Trophoblast cell (in vitro differentiated cells and primary cell): Measurements from ENCODE around the gene CRLF2.
"Not testable (repeated sequence)": the region's sequence is repeated elsewhere in the genome, so short reads cannot be mapped to it uniquely, and the experiment has no call there.

Source experiments
- DNase-seq, 2 donors: peaks; one replicate each; pipeline ENCODE4 v3.0.0-alpha.2; 2016
- H2AFZ ChIP-seq: 2 replicates; pipeline ENCODE4 v1.6.1; 2013; ENCODE audit warnings: low read length, moderate library complexity, mild to moderate bottlenecking; ENCODE audit not compliant: insufficient read depth, poor library complexity
- H2AK5ac ChIP-seq: 2 replicates; pipeline ENCODE4 v1.6.1; 2013; ENCODE audit warnings: mild to moderate bottlenecking, low read length
- H2BK120ac ChIP-seq: 2 replicates; pipeline ENCODE4 v1.6.1; 2013; ENCODE audit warnings: low read length, mild to moderate bottlenecking, moderate library complexity; ENCODE audit not compliant: insufficient read depth, poor library complexity
- H2BK12ac ChIP-seq: 2 replicates; pipeline ENCODE4 v1.6.1; 2013; ENCODE audit warnings: mild to moderate bottlenecking, low read length, moderate library complexity
- H2BK5ac ChIP-seq: 2 replicates; pipeline ENCODE4 v1.6.1; 2013; ENCODE audit warnings: low read length, low read depth, moderate library complexity, mild to moderate bottlenecking; ENCODE audit not compliant: poor library complexity
- H3K14ac ChIP-seq: 2 replicates; pipeline ENCODE4 v1.6.1; 2013; ENCODE audit warnings: mild to moderate bottlenecking, low read length
- H3K18ac ChIP-seq: 2 replicates; pipeline ENCODE4 v1.6.1; 2013; ENCODE audit warnings: mild to moderate bottlenecking, low read length
- H3K23ac ChIP-seq: 2 replicates; pipeline ENCODE4 v1.6.1; 2013; ENCODE audit warnings: low read length
- H3K27ac ChIP-seq: 2 replicates; pipeline ENCODE4 v1.5.1; 2013; ENCODE audit warnings: low read depth, mild to moderate bottlenecking, inconsistent platforms, low read length, moderate library complexity
- H3K27me3 ChIP-seq: 2 replicates; pipeline ENCODE4 v1.6.1; 2013; ENCODE audit warnings: inconsistent platforms, mild to moderate bottlenecking, low read length, moderate library complexity; ENCODE audit not compliant: insufficient read depth
- H3K36me3 ChIP-seq, 2 experiments: 1 replicate in 1 of 2; 2 replicates in 1 of 2; pipeline ENCODE4 v1.6.1; 2013; ENCODE audit warnings: low read length in 2 of 2, mild to moderate bottlenecking in 2 of 2, moderate library complexity in 1 of 2; ENCODE audit not compliant: insufficient read depth in 2 of 2, control insufficient read depth in 1 of 2
- H3K4ac ChIP-seq: 2 replicates; pipeline ENCODE4 v1.6.1; 2013; ENCODE audit warnings: low read depth, mild to moderate bottlenecking, low read length, moderate library complexity
- H3K4me1 ChIP-seq, 2 experiments: 1 replicate in 1 of 2; 2 replicates in 1 of 2; pipeline ENCODE4 v1.6.1; 2013; ENCODE audit warnings: low read length in 2 of 2, mild to moderate bottlenecking in 2 of 2, moderate library complexity in 1 of 2; ENCODE audit not compliant: insufficient read depth in 2 of 2, control insufficient read depth in 1 of 2
- H3K4me2 ChIP-seq: 2 replicates; pipeline ENCODE4 v1.6.1; 2013; ENCODE audit warnings: inconsistent platforms, mild to moderate bottlenecking, low read length, moderate library complexity
- H3K4me3 ChIP-seq: 2 replicates; pipeline ENCODE4 v1.5.1; 2013; ENCODE audit warnings: mild to moderate bottlenecking, low read depth, low read length, inconsistent platforms
- H3K79me1 ChIP-seq: one replicate; pipeline ENCODE4 v1.6.1; 2013; ENCODE audit warnings: low read length
- H3K79me2 ChIP-seq: 2 replicates; pipeline ENCODE4 v1.6.1; 2013; ENCODE audit warnings: low read length, mild to moderate bottlenecking; ENCODE audit not compliant: control insufficient read depth, insufficient read depth, poor library complexity
- H3K9ac ChIP-seq: 2 replicates; pipeline ENCODE4 v1.6.1; 2013; ENCODE audit warnings: mild to moderate bottlenecking, low read length
- H3K9me3 ChIP-seq: 2 replicates; pipeline ENCODE4 v1.6.1; 2013; ENCODE audit warnings: low read depth, mild to moderate bottlenecking, control low read depth, inconsistent platforms, low read length; ENCODE audit not compliant: insufficient read depth
- H4K12ac ChIP-seq: 2 replicates; pipeline ENCODE4 v1.6.1; 2013; ENCODE audit warnings: low read depth, mild to moderate bottlenecking, low read length, moderate library complexity
- H4K8ac ChIP-seq: 2 replicates; pipeline ENCODE4 v1.6.1; 2013; ENCODE audit warnings: low read depth, mild to moderate bottlenecking, low read length, moderate library complexity
- H4K91ac ChIP-seq: one replicate; pipeline ENCODE4 v1.6.1; 2013; ENCODE audit warnings: low read depth, mild to moderate bottlenecking, low read length, moderate library complexity
- WGBS: extraction: QIAGEN DNeasy Blood & Tissue Kit; methylation state at CpG from one replicate; pipeline ENCODE4 v1.1.7; 2013; ENCODE audit warnings: missing lambda C conversion rate; ENCODE audit not compliant: insufficient read length, insufficient coverage; ENCODE audit errors: extremely low coverage; 5-methylcytosine and 5-hydroxymethylcytosine counted together

The CRLF2 gene

GRCh38 chrX:1228101-1228500, 15.7 kb upstream of the CRLF2 start:
- not testable (repeated sequence) for H3K79me1 ChIP-seq, H2BK5ac ChIP-seq, H4K91ac ChIP-seq, H3K14ac ChIP-seq, H3K18ac ChIP-seq, H3K79me2 ChIP-seq, H3K36me3 ChIP-seq, H2BK12ac ChIP-seq, H3K27me3 ChIP-seq, H4K12ac ChIP-seq, DNase-seq, H2BK120ac ChIP-seq, H3K4me2 ChIP-seq, H4K8ac ChIP-seq, H3K4ac ChIP-seq, H3K4me1 ChIP-seq, H3K4me3 ChIP-seq, H2AK5ac ChIP-seq, H3K23ac ChIP-seq, H3K9ac ChIP-seq, H2AFZ ChIP-seq, H3K27ac ChIP-seq
- WGBS, result no CpG with 5 or more reads among the region's 8 CpGs
- H3K9me3 ChIP-seq, result peaks cover 12% of the 10 kb centered on the region

- H4K91ac ChIP-seq, result no peak overlapping the region
- no peak overlapping the region for H3K4me3 ChIP-seq
- no peak overlapping the region for H3K14ac ChIP-seq
- no peaks in the 10 kb centered on the region for H3K27me3 ChIP-seq
- H3K79me1 ChIP-seq, result no peaks in the 10 kb centered on the region
- H4K12ac ChIP-seq, result no peak overlapping the region
- H3K18ac ChIP-seq, result no peak overlapping the region
- H3K27ac ChIP-seq, result no peak overlapping the region
- H3K79me2 ChIP-seq, result no peaks in the 10 kb centered on the region
- H3K9me3 ChIP-seq, result peaks cover 14% of the 10 kb centered on the region
- no peaks in the 10 kb centered on the region for H3K4me1 ChIP-seq
- H3K23ac ChIP-seq, result no peak overlapping the region
- H2BK5ac ChIP-seq, result no peak overlapping the region
- no peak overlapping the region for H3K4ac ChIP-seq
- no peak overlapping the region for H2BK120ac ChIP-seq
- no peak overlapping the region for H3K4me2 ChIP-seq
- no peak for DNase-seq
- no peaks in the 10 kb centered on the region for H3K36me3 ChIP-seq
- no peak overlapping the region for H3K9ac ChIP-seq
- no peak overlapping the region for H2AK5ac ChIP-seq
- no peak overlapping the region for H4K8ac ChIP-seq
- H2BK12ac ChIP-seq, result no peak overlapping the region
- no peak overlapping the region for H2AFZ ChIP-seq
Observed at GRCh38 chrX:1226249-1226648, 13.8 kb upstream of the CRLF2 start.

- no peaks in the 10 kb centered on the region for H3K4me1 ChIP-seq
- H2AFZ ChIP-seq, result no peak overlapping the region
- H4K12ac ChIP-seq, result no peak overlapping the region
- no peak overlapping the region for H3K9ac ChIP-seq
- no peak overlapping the region for H3K4ac ChIP-seq
- no peak overlapping the region for H2BK5ac ChIP-seq
- H3K4me2 ChIP-seq, result no peak overlapping the region
- no peaks in the 10 kb centered on the region for H3K79me2 ChIP-seq
- H2AK5ac ChIP-seq, result no peak overlapping the region
- no peak overlapping the region for H3K4me3 ChIP-seq
- no peak overlapping the region for H2BK120ac ChIP-seq
- H3K27me3 ChIP-seq, result no peaks in the 10 kb centered on the region
- no peaks in the 10 kb centered on the region for H3K79me1 ChIP-seq
- H3K27ac ChIP-seq, result no peak overlapping the region
- no peak overlapping the region for H3K18ac ChIP-seq
- H3K23ac ChIP-seq, result no peak overlapping the region
- H3K9me3 ChIP-seq, result peaks cover 14% of the 10 kb centered on the region
- H4K91ac ChIP-seq, result no peak overlapping the region
- no peak for DNase-seq
- H2BK12ac ChIP-seq, result no peak overlapping the region
- H4K8ac ChIP-seq, result no peak overlapping the region
- no peak overlapping the region for H3K14ac ChIP-seq
- WGBS, result no CpG with 5 or more reads among the region's 8 CpGs
- no peaks in the 10 kb centered on the region for H3K36me3 ChIP-seq
Observed at GRCh38 chrX:1224954-1225353, 12.5 kb upstream of the CRLF2 start.

GRCh38 chrX:1223242-1223600, 10.8 kb upstream of the CRLF2 start:
- Histone ChIP-seq H2BK5ac (no peak overlapping the region), H4K12ac (no peak overlapping the region), H2BK120ac (no peak overlapping the region), H3K27ac (no peak overlapping the region), H2BK12ac (no peak overlapping the region), H3K9ac (no peak overlapping the region), H3K79me2 (no peaks in the 10 kb centered on the region), H3K4me3 (no peak overlapping the region), H3K9me3 (peaks cover 14% of the 10 kb centered on the region), H3K4me1 (no peaks in the 10 kb centered on the region), H4K91ac (no peak overlapping the region), H3K4me2 (no peak overlapping the region), H3K27me3 (no peaks in the 10 kb centered on the region), H3K36me3 (no peaks in the 10 kb centered on the region), H3K4ac (no peak overlapping the region), H3K14ac (no peak overlapping the region), H3K23ac (no peak overlapping the region), H2AK5ac (no peak overlapping the region), H3K18ac (no peak overlapping the region), H2AFZ (no peak overlapping the region), H3K79me1 (no peaks in the 10 kb centered on the region), H4K8ac (no peak overlapping the region)
- no peak for DNase-seq
